Measurements from ENCODE around the gene SAFB.

SAFB gene

GRCh38 chr19:5609881-5610448 lies 12.9 kb upstream of the SAFB start:
- ATAC-seq (ENCODE audit: low read depth) (no peak), DNase-seq (ENCODE audit: low spot score) (no peak)
- peaks cover 88% of the 10 kb centered on the region for H3K36me3 ChIP-seq (ENCODE audit: low read depth)
- H3K4me3 ChIP-seq (ENCODE audit: severe bottlenecking) = no peak overlapping the region
- H3K27ac ChIP-seq (ENCODE audit: poor library complexity, severe bottlenecking) = no peak overlapping the region
- TF ChIP-seq CTCF (IDR thresholded peaks at IDR 0.05; ENCODE audit: poor library complexity, severe bottlenecking) = no peak
- no peaks in the 10 kb centered on the region for H3K9me3 ChIP-seq (ENCODE audit: severe bottlenecking)
- no peaks in the 10 kb centered on the region for H3K4me1 ChIP-seq (ENCODE audit: insufficient read depth, poor library complexity, severe bottlenecking)
- H3K27me3 ChIP-seq (ENCODE audit: insufficient read depth, poor library complexity, severe bottlenecking) = no peaks in the 10 kb centered on the region

GRCh38 chr19:5612891-5613865 lies 9.7 kb upstream of the SAFB start:
- no peak for ATAC-seq (ENCODE audit: low read depth)
- no peak for TF ChIP-seq CTCF (IDR thresholded peaks at IDR 0.05; ENCODE audit: poor library complexity, severe bottlenecking)
- Histone ChIP-seq H3K36me3 (ENCODE audit: low read depth) (peaks cover 88% of the 10 kb centered on the region), H3K4me3 (ENCODE audit: severe bottlenecking) (no peak overlapping the region), H3K27ac (ENCODE audit: poor library complexity, severe bottlenecking) (no peak overlapping the region), H3K4me1 (ENCODE audit: insufficient read depth, poor library complexity, severe bottlenecking) (no peaks in the 10 kb centered on the region), H3K27me3 (ENCODE audit: insufficient read depth, poor library complexity, severe bottlenecking) (no peaks in the 10 kb centered on the region), H3K9me3 (ENCODE audit: severe bottlenecking) (no peaks in the 10 kb centered on the region)
- no peak for DNase-seq (ENCODE audit: low spot score)

- H3K4me3 ChIP-seq (ENCODE audit: severe bottlenecking) = no peak overlapping the region
- no peak for TF ChIP-seq CTCF (IDR thresholded peaks at IDR 0.05; ENCODE audit: poor library complexity, severe bottlenecking)
- no peak for DNase-seq (ENCODE audit: low spot score)
Observed at GRCh38 chr19:5615756-5616327, 7.0 kb upstream of the SAFB start.

GRCh38 chr19:5617080-5617479 lies 5.8 kb upstream of the SAFB start:
- DNase-seq (ENCODE audit: low spot score) (no peak), ATAC-seq (ENCODE audit: low read depth) (no peak)
- no peaks in the 10 kb centered on the region for H3K9me3 ChIP-seq (ENCODE audit: severe bottlenecking)
- no peak for TF ChIP-seq CTCF (IDR thresholded peaks at IDR 0.05; ENCODE audit: poor library complexity, severe bottlenecking)
- H3K4me1 ChIP-seq (ENCODE audit: insufficient read depth, poor library complexity, severe bottlenecking) = peaks cover 12% of the 10 kb centered on the region
- no peaks in the 10 kb centered on the region for H3K27me3 ChIP-seq (ENCODE audit: insufficient read depth, poor library complexity, severe bottlenecking)
- H3K27ac ChIP-seq (ENCODE audit: poor library complexity, severe bottlenecking) = no peak overlapping the region
- H3K4me3 ChIP-seq (ENCODE audit: severe bottlenecking) = no peak overlapping the region
- H3K36me3 ChIP-seq (ENCODE audit: low read depth) = peaks cover 90% of the 10 kb centered on the region

More at GRCh38 chr19:5615756-5616327, 7.0 kb upstream of the SAFB start:
- no peak for ATAC-seq (ENCODE audit: low read depth)
- Histone ChIP-seq H3K27me3 (ENCODE audit: insufficient read depth, poor library complexity, severe bottlenecking) (no peaks in the 10 kb centered on the region), H3K9me3 (ENCODE audit: severe bottlenecking) (no peaks in the 10 kb centered on the region), H3K4me1 (ENCODE audit: insufficient read depth, poor library complexity, severe bottlenecking) (peaks cover 7% of the 10 kb centered on the region), H3K27ac (ENCODE audit: poor library complexity, severe bottlenecking) (no peak overlapping the region), H3K36me3 (ENCODE audit: low read depth) (peaks cover 89% of the 10 kb centered on the region)

Measured in RWPE2 (cell line).